ENCODE data around the gene PAPPA.

The PAPPA gene

DNA sequence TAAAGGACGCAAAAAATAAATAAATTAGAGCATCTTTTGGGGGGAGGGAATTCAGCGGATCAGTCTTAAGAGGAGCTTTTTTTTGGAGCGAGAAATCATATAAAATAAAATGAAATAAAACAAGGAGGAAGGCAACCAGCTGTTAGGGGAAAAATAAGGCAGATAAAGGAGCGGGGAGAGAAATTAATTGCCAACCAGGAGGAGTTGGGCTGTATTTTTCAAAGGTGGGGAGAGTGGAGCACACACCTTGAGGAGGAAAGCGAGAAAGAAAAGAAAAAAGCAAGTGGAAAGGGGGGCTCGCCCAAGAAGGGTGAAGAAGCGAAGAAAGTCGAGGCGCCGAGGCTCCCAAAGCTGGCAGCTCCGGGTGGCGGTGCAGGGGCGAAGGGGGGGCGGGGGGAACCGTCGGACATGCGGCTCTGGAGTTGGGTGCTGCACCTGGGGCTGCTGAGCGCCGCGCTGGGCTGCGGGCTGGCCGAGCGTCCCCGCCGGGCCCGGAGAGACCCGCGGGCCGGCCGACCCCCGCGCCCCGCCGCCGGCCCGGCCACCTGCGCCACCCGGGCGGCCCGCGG, at the start of gene PAPPA:
Gene PAPPA, plus strand, starts transcription at position 27 of the 569 bp plus-strand sequence. Its CDS starts 382 bp downstream, at position 409.
- DNase-seq: no peak

GRCh38 chr9:116103976-116104820, 49.4 kb upstream of the PAPPA start:
- no peak for DNase-seq

GRCh38 chr9:116112236-116112635, 41.4 kb upstream of the PAPPA start:
- DNase-seq: no peak

- DNase-seq: no peak
Observed at GRCh38 chr9:116115761-116116353, 37.7 kb upstream of the PAPPA start.

DNA sequence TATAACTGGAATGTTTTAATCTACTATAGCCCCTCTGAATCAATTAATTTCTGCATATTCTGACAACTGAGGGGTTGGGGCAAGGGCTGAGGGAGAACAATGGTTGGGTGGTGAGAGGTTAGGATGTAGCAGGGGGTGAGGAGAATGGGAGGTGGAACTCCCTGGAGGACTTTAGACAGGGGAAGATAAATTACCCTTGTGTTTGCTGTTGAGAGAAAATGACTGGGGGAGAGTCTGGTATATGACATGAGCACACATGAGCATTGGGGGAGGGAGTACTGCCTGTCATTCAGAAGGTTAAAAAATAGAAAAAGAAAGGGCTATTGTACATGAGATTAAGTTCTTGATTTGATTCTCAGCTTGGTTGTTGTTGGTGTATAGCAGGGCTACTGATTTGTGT, 37.2 kb upstream of the PAPPA start:
- DNase-seq: no peak

- DNase-seq: no peak
Observed at GRCh38 chr9:116123171-116123570, 30.4 kb upstream of the PAPPA start.

GRCh38 chr9:116124472-116125040, 29.0 kb upstream of the PAPPA start:
- DNase-seq: no peak

DNA sequence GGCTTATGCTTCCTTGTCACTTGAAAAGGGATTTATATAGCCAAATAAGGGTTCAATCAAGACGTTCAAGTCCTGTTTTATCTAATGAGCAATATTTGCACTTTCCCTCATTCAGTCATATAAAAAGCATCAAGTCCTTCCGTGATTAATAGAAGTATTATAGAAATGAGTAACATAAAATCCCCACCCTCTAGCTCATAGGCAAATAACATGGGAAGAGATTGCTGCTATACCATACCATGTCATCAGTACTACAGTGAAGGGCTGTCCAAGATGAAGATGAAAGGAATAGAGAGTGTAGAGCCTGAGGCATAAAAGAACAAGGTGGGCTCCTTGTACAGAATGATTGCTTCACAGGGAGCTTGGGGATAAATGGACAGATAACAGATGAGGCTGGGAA, 20.4 kb upstream of the PAPPA start:
- DNase-seq: no peak

- DNase-seq: no peak
Observed at GRCh38 chr9:116134975-116135374, 18.6 kb upstream of the PAPPA start.

DNA sequence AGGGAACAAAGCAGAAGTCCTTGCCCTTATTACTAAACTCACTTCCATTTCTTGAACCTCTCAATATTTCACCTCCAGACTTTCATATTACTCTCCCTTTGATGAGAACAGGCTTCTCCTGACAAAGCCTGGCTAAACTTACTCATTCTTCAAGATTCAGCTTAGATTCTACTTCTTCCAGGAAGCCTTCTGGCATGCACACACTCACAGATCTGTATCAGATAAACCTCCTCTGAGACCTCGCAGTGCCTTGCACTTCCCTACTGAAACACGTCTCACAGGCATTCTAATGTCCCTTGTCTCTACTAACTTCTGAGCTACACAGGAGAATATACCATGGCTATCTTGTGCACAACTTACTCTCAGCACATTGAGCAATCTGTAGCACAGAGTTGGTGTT, 16.6 kb upstream of the PAPPA start:
- no peak for DNase-seq

DNA sequence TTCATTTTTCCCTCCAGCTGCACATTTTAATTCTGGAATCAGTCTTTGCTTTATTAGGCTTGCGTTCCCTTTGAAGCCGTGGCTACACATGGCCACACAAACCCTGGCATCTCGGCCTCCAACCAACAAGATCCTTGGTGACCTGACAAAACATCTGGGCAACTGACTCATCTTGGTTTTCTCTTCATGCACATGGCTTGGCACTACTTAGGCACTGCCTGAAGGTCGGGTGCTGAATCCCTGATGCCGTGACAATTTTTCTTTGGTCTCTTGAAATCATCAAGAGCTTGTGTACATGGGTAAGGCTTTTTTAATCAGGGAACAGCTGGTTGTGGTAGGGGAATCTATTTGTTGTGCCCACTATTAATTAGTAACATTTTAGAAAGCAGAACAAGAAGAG, 16.0 kb upstream of the PAPPA start:
- DNase-seq: no peak

DNA sequence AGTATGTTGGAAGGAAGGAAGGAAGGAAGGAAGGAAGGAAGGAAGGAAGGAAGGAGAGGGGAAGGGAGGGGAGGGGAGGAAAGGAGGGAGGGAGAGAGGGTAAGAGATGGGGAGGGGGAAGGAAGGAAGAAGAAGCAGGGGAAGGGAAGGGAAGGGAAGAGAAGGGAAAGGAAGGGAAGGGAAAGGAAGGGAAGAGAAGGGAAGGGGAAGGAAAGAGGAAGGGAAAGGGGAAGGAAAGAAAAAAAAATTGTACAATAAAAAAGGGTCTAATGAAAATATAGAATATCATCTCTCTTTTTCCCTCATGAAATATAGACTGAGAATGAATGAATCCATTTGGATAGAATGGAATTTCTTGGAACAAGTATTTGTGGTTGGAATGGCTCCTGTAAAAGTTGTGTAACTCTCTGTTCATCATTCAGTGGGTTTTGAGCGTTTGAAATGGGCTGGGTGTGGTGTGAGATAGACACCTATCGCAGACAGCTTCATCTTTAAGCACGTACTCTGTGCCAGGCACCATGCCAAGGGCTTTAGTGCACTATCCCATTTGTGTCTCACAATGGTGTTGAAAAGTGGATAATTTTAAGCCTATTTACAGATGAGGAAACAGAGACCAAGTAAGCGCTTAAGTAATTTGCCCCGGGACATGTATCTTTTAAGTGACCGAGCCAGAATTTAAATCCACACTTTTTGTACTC, 11.6 kb upstream of the PAPPA start:
- DNase-seq: no peak

DNA sequence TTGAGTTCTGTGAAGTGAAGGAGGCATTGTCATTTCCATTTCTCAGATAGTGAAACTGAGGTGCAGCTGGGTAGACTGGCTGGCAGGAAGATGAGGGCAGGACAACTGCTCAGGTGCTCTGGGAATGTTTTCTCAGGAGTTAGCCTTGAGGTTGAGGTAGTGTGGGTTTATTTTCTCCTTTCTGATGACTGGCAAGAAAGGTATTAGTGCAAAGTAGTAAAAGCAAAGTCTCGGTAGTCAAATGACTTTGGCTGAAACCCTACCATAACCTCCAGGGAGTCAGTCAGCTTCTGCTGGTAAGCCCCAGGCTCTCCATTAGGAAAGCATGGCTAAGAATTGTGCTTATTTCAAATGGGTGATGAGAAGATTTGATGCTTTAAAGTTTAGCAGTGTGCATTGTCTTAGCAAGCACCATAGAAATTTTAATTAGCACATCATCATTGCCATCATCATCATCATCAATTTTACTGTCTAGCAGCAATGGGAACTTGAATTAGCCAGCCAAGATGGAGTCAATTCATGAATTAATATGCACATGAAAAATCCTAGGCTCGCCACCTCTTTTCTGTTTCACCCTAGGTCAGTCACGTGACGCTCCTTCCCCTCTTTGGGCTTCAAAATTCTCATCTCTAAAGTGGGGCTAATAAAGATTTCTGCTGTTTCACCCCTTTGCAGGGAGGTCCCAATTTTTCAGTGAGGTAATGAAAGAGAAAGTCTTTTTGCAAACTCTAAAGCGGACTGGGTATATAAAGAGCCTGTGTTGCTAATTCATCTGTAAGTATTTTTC, 10.7 kb upstream of the PAPPA start:
- no peak for DNase-seq

GRCh38 chr9:116144038-116144437, 9.6 kb upstream of the PAPPA start:
- no peak for DNase-seq

DNA sequence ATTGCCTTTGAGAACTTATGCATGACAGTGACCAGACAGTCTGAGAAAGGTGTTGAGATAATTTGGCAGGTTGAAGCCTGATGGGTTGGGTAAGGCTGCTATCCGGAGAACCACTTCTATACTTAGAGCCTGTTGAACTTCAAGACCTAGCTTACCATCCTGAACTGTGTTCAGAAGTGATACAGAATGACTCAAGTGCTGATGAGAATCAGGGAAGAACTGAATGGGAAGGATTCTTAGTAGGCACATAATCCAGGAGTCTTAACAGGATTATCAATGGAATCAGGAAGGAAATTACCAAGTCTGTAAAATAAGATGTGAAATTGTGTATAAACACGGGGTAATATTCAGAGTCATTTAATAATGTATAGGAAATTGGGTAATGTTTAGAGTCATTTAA, 9.0 kb upstream of the PAPPA start:
- DNase-seq: no peak

GRCh38 chr9:116145036-116145435, 8.6 kb upstream of the PAPPA start:
- no peak for DNase-seq

GRCh38 chr9:116147821-116148220, 5.8 kb upstream of the PAPPA start:
- no peak for DNase-seq

- DNase-seq: no peak
Observed at GRCh38 chr9:116149844-116150243, 3.7 kb upstream of the PAPPA start.

- no peak for DNase-seq
Observed at GRCh38 chr9:116151199-116151598, 2.4 kb upstream of the PAPPA start.

- DNase-seq: no peak
Observed at GRCh38 chr9:116151966-116152381, 1.6 kb upstream of the PAPPA start.

- DNase-seq: no peak
Observed at GRCh38 chr9:116152390-116152789, 1.2 kb upstream of the PAPPA start.

Measured in activated CD8-positive, alpha-beta memory T cell treated with anti-CD3 and anti-CD28 coated beads, Interleukin-2, amount 50 U/mL, for 4 hours (primary cell).